ENCODE data around the gene PUS7L. TPM values are rescaled to one million over a fixed set of nuclear protein-coding genes. Genes with fewer than 3 reads are reported as not detected.

The PUS7L gene
- total RNA-seq, 1 donor from 2014 or later: 19.8 TPM

DNA sequence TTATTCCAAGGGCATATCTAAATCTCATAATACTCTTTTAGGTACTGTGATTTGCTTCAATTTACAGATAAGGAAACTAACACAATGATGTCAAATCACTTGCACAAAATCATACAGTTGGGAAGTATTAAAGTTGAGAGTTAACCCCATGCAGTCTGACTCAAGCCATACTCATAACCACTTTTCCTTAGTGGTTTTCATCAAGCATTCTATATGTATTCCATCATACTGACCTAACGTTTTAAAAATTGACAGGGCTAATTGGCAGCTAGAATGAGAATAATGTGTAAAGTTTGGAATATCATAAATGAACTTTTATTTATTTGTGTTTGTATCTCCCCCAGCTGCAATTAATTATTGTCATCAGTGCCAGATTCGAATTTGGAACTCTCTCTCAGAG is 20.9 kb downstream of the PUS7L start:
- H3K9me3 Mint-ChIP-seq (ENCODE audit: unreplicated experiment): no peaks in the 10 kb centered on the region
- no peak for DNase-seq
- H3K27ac Mint-ChIP-seq (ENCODE audit: unreplicated experiment): no peak overlapping the region
- H3K36me3 Mint-ChIP-seq (ENCODE audit: unreplicated experiment): no peaks in the 10 kb centered on the region
- no peak overlapping the region for H3K4me3 Mint-ChIP-seq (ENCODE audit: unreplicated experiment)
- no peaks in the 10 kb centered on the region for H3K27me3 Mint-ChIP-seq (ENCODE audit: unreplicated experiment)
- no peaks in the 10 kb centered on the region for H3K4me1 Mint-ChIP-seq (ENCODE audit: low read depth, unreplicated experiment)
- TF ChIP-seq, protein P1, sequence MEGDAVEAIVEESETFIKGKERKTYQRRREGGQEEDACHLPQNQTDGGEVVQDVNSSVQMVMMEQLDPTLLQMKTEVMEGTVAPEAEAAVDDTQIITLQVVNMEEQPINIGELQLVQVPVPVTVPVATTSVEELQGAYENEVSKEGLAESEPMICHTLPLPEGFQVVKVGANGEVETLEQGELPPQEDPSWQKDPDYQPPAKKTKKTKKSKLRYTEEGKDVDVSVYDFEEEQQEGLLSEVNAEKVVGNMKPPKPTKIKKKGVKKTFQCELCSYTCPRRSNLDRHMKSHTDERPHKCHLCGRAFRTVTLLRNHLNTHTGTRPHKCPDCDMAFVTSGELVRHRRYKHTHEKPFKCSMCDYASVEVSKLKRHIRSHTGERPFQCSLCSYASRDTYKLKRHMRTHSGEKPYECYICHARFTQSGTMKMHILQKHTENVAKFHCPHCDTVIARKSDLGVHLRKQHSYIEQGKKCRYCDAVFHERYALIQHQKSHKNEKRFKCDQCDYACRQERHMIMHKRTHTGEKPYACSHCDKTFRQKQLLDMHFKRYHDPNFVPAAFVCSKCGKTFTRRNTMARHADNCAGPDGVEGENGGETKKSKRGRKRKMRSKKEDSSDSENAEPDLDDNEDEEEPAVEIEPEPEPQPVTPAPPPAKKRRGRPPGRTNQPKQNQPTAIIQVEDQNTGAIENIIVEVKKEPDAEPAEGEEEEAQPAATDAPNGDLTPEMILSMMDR (IDR thresholded peaks at IDR 0.05; ENCODE audit: partially characterized antibody, unreplicated experiment): no peak

- H3K9me3 Mint-ChIP-seq (ENCODE audit: unreplicated experiment): no peaks in the 10 kb centered on the region
- no peaks in the 10 kb centered on the region for H3K4me1 Mint-ChIP-seq (ENCODE audit: low read depth, unreplicated experiment)
- H3K36me3 Mint-ChIP-seq (ENCODE audit: unreplicated experiment): no peaks in the 10 kb centered on the region
- DNase-seq: no peak
- TF ChIP-seq, protein P1 (IDR thresholded peaks at IDR 0.05; ENCODE audit: partially characterized antibody, unreplicated experiment): no peak
- H3K27ac Mint-ChIP-seq (ENCODE audit: unreplicated experiment): no peak overlapping the region
- H3K27me3 Mint-ChIP-seq (ENCODE audit: unreplicated experiment): no peaks in the 10 kb centered on the region
- H3K4me3 Mint-ChIP-seq (ENCODE audit: unreplicated experiment): no peak overlapping the region
Measured at GRCh38 chr12:43736927-43737440, 21.6 kb downstream of the PUS7L start.

DNA sequence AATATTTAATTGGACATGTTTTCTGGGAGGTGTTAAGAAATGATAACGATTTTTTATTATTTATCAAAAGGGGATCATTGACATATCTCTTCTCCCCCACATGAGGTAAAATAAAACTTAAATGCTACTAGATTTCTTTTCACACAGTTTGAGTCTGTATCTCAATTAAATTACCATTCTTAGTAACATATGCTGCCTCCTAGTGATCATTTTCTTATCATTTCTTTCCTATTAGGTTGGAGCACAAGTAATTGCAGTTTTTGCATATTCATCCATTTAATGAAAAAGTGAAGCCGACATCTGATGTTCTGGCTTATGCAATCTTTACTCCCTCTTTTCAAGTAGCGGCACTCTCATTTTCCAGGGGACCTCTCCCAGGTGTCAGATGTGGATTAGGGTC is 24.9 kb downstream of the PUS7L start:
- no peaks in the 10 kb centered on the region for H3K36me3 Mint-ChIP-seq (ENCODE audit: unreplicated experiment)
- H3K27ac Mint-ChIP-seq (ENCODE audit: unreplicated experiment): no peak overlapping the region
- H3K27me3 Mint-ChIP-seq (ENCODE audit: unreplicated experiment): no peaks in the 10 kb centered on the region
- no peak for DNase-seq
- TF ChIP-seq, protein P1 (IDR thresholded peaks at IDR 0.05; ENCODE audit: partially characterized antibody, unreplicated experiment): no peak
- no peak overlapping the region for H3K4me3 Mint-ChIP-seq (ENCODE audit: unreplicated experiment)
- H3K9me3 Mint-ChIP-seq (ENCODE audit: unreplicated experiment): no peaks in the 10 kb centered on the region
- no peaks in the 10 kb centered on the region for H3K4me1 Mint-ChIP-seq (ENCODE audit: low read depth, unreplicated experiment)

- Mint-ChIP-seq H3K4me1 (ENCODE audit: low read depth, unreplicated experiment) (peaks cover 3% of the 10 kb centered on the region), H3K4me3 (ENCODE audit: unreplicated experiment) (no peak overlapping the region), H3K9me3 (ENCODE audit: unreplicated experiment) (no peaks in the 10 kb centered on the region), H3K27ac (ENCODE audit: unreplicated experiment) (no peak overlapping the region), H3K27me3 (ENCODE audit: unreplicated experiment) (no peaks in the 10 kb centered on the region), H3K36me3 (ENCODE audit: unreplicated experiment) (no peaks in the 10 kb centered on the region)
- TF ChIP-seq, protein P1 (IDR thresholded peaks at IDR 0.05; ENCODE audit: partially characterized antibody, unreplicated experiment): no peak
- DNase-seq: no peak
Measured at GRCh38 chr12:43730283-43730682, 28.3 kb downstream of the PUS7L start.

GRCh38 chr12:43728698-43729097 is 29.9 kb downstream of the PUS7L start:
- Mint-ChIP-seq H3K36me3 (ENCODE audit: unreplicated experiment) (no peaks in the 10 kb centered on the region), H3K9me3 (ENCODE audit: unreplicated experiment) (no peaks in the 10 kb centered on the region)

More at GRCh38 chr12:43728698-43729097, 29.9 kb downstream of the PUS7L start:
- Mint-ChIP-seq H3K27me3 (ENCODE audit: unreplicated experiment) (no peaks in the 10 kb centered on the region), H3K4me3 (ENCODE audit: unreplicated experiment) (no peak overlapping the region), H3K27ac (ENCODE audit: unreplicated experiment) (no peak overlapping the region), H3K4me1 (ENCODE audit: low read depth, unreplicated experiment) (peaks cover 3% of the 10 kb centered on the region)
- DNase-seq: no peak
- TF ChIP-seq, protein P1 (IDR thresholded peaks at IDR 0.05; ENCODE audit: partially characterized antibody, unreplicated experiment): no peak

Data from glutamatergic neuron (in vitro differentiated cells).